Panc1 (cell line): ENCODE results near the gene C1orf56. TPM values are rescaled to one million over a fixed set of nuclear protein-coding genes. Genes with fewer than 3 reads are reported as not detected.

ENCODE experiments used
- ATAC-seq: fragments of 200-7000 bp; cut with Tn5 transposase; 2 replicates; pipeline ENCODE4 v1.9.1; 2020; ENCODE audit warnings: mild to moderate bottlenecking, moderate library complexity
- BruUV-seq: library from RNA; stranded (reverse); fragments of 400-500 nt; replicated peaks from 2 replicates; lab custom pipeline; 2021; lab: Mats Ljungman, UMichigan
- CTCF ChIA-PET: fragments of 300-600 bp; sonication (Branson Sonifier 250); formaldehyde crosslinking; loops from one replicate; lab custom pipeline; 2022; ENCODE audit warnings: antibody characterized with exemption; lab: Charles Lee
- POLR2A ChIA-PET: fragments of 300-600 bp; sonication (Branson Sonifier 250); formaldehyde crosslinking; loops from one replicate; lab custom pipeline; 2022; ENCODE audit warnings: antibody characterized with exemption; lab: Charles Lee
- DNase-seq: peaks from one replicate; pipeline ENCODE4 v3.0.0-alpha.2; 2010; ENCODE audit warnings: low read depth, low spot score
- H3K27ac ChIP-seq: 2 replicates; pipeline ENCODE4 v1.5.1; 2011; ENCODE audit warnings: mild to moderate bottlenecking, low read length, inconsistent platforms
- H3K27me3 ChIP-seq: fragments of 200-500 bp; sonication (Bioruptor generic); 2 replicates; pipeline ENCODE4 v1.6.0; 2014; ENCODE audit warnings: low read length, inconsistent platforms; ENCODE audit not compliant: control insufficient read depth, insufficient read depth
- H3K36me3 ChIP-seq: fragments of 200-500 bp; sonication (Bioruptor generic); 2 replicates; pipeline ENCODE4 v1.5.1; 2014; ENCODE audit warnings: inconsistent platforms, mild to moderate bottlenecking, low read length, moderate library complexity; ENCODE audit not compliant: control insufficient read depth, insufficient read depth
- H3K4me1 ChIP-seq: 2 replicates; pipeline ENCODE4 v1.5.1; 2011; ENCODE audit warnings: inconsistent platforms, mild to moderate bottlenecking, low read length, moderate library complexity; ENCODE audit not compliant: control insufficient read depth, insufficient read depth
- H3K4me3 ChIP-seq, 2 experiments: 2 replicates each; pipeline ENCODE4 v1.5.1; 2011 to 2012; ENCODE audit warnings: low read depth in 2 of 2, low read length in 2 of 2, mild to moderate bottlenecking in 2 of 2, inconsistent platforms in 1 of 2, moderate library complexity in 1 of 2
- H3K9me3 ChIP-seq: fragments of 200-500 bp; sonication (Bioruptor generic); 2 replicates; pipeline ENCODE4 v1.5.1; 2014; ENCODE audit warnings: low read depth, mild to moderate bottlenecking, inconsistent platforms, low read length, moderate library complexity; ENCODE audit not compliant: control insufficient read depth, insufficient read depth
- CTCF ChIP-seq: fragments of 450-650 bp; IDR thresholded peaks from 2 replicates; pipeline ENCODE4 v1.5.1; 2017; ENCODE audit warnings: mild to moderate bottlenecking
- POLR2AphosphoS5 ChIP-seq: IDR thresholded peaks from 2 replicates; pipeline ENCODE4 v1.6.1; 2012; ENCODE audit warnings: mild to moderate bottlenecking, low read depth, low read length, moderate library complexity
- REST ChIP-seq, 2 experiments: IDR thresholded peaks; 2 replicates each; pipeline ENCODE4 v1.6.1; 2011 to 2012; ENCODE audit warnings: low read depth in 2 of 2, control low read depth in 1 of 2, low read length in 1 of 2, mild to moderate bottlenecking in 1 of 2, moderate library complexity in 1 of 2; ENCODE audit not compliant: insufficient read depth in 1 of 2
- SIN3A ChIP-seq: IDR thresholded peaks from 2 replicates; pipeline ENCODE4 v1.6.1; 2012; ENCODE audit warnings: low read depth, mild to moderate bottlenecking, low read length, moderate library complexity, borderline replicate concordance; ENCODE audit not compliant: insufficient read depth
- TCF7L2 ChIP-seq: IDR thresholded peaks from 2 replicates; pipeline ENCODE4 v1.6.1; 2011; ENCODE audit warnings: mild to moderate bottlenecking, low read depth, low read length, inconsistent platforms
- in situ Hi-C: cut with HindIII; loops from 2 replicates; pipeline ENCODE4 v1.10.0; 2016; ENCODE audit warnings: low sequenced_read_pairs, low pct_unique_long_range_greater_than_20kb
- intact Hi-C: fragments of 100-400 bp; cut with micrococcal nuclease; formaldehyde crosslinking; loops from one replicate; pipeline ENCODE4 v1.10.0; 2022; ENCODE audit not compliant: unreplicated experiment
- total RNA-seq: library from RNA; stranded (reverse); gene quantifications from one replicate; pipeline ENCODE4 v1.2.1, GENCODE V29; 2021; ENCODE audit not compliant: unreplicated experiment

Gene C1orf56
- total RNA-seq, 1 experiment from 2014 or later = 2.7 TPM

GRCh38 chr1:151060007-151060656, 12.6 kb downstream of the C1orf56 start, which contains the start of gene MLLT11:
TSS of gene MLLT11 (plus strand) at chr1:151060397. CDS start at chr1:151067225, 6,828 bp downstream.
- Histone ChIP-seq H3K9me3 (no peaks in the 10 kb centered on the region), H3K4me3 (peak within 1 kb of the TSS; percentile 94 to 99), H3K36me3 (peaks cover 5% of the 10 kb centered on the region), H3K27ac (peak within 1 kb of the TSS; percentile 97), H3K4me1 (peaks cover 21% of the 10 kb centered on the region), H3K27me3 (no peaks in the 10 kb centered on the region)
- TF ChIP-seq SIN3A (no peak), POLR2AphosphoS5 (no peak), REST (IDR thresholded peaks at IDR 0.05; ENCODE audit: insufficient read depth in 1 of 2, low read depth in 2 of 2, low read length in 1 of 2) (no peak), TCF7L2 (no peak), CTCF (no peak)
- DNase-seq (no peak), ATAC-seq (peak; percentile 78)
- TSS peak; percentile 84 for BruUV-seq
- in situ Hi-C loops (no loop called here), intact Hi-C loops (no loop called here)
- ChIA-PET POLR2A (no interaction called here), CTCF (interaction anchor here (0.6 to 1.3 kb wide), 3 partner anchors 11 to 343 kb away, joined by 4 to 9 read pairs (median 4); partner anchors contain the start of gene C1orf56)

- peak overlapping the region; percentile 97 for H3K27ac ChIP-seq
- H3K4me3 ChIP-seq = peak overlapping the region; percentile 94 to 99
- in situ Hi-C loops = no loop called here
- H3K27me3 ChIP-seq = no peaks in the 10 kb centered on the region
- no peak for TF ChIP-seq REST (IDR thresholded peaks at IDR 0.05; ENCODE audit: insufficient read depth in 1 of 2, low read depth in 2 of 2, low read length in 1 of 2)
- no peak for TF ChIP-seq TCF7L2
- TF ChIP-seq SIN3A = no peak
- TF ChIP-seq POLR2AphosphoS5 = no peak
- TF ChIP-seq CTCF = no peak
- ChIA-PET POLR2A (interaction anchor here (0.6 kb wide), 1 partner anchor 9 kb away, joined by 5 read pairs; no protein-coding TSS in a partner anchor), CTCF (interaction anchor here (1.3 kb wide), 1 partner anchor 13 kb away, joined by 4 read pairs; the partner anchor contains the start of gene C1orf56)
- H3K4me1 ChIP-seq = peaks cover 21% of the 10 kb centered on the region
- no TSS peak for BruUV-seq
- H3K9me3 ChIP-seq = no peaks in the 10 kb centered on the region
- H3K36me3 ChIP-seq = peaks cover 3% of the 10 kb centered on the region
- peak; percentile 9 for ATAC-seq
- intact Hi-C loops = no loop called here
- DNase-seq = no peak
Measured at GRCh38 chr1:151060657-151061421, 13.3 kb downstream of the C1orf56 start.
